Breast epithelium (tissue), 4 donors: ENCODE data around the gene ALOX15. TPM values are rescaled to one million over a fixed set of nuclear protein-coding genes. Genes with fewer than 3 reads are reported as not detected.

Source experiments
- DNase-seq, 2 donors: peaks; one replicate each; pipeline ENCODE4 v3.0.0-alpha.2; 2019; ENCODE audit warnings: low spot score in 2 of 2
- H3K27ac ChIP-seq, 2 donors: fragments of 200-600 bp; sonication (generic) in 1 of 2; one replicate each; pipeline ENCODE4 v1.5.1; 2016 to 2019; ENCODE audit warnings: mild to moderate bottlenecking in 1 of 2
- H3K27me3 ChIP-seq, 2 donors: fragments of 200-600 bp; sonication (generic) in 1 of 2; one replicate each; pipeline versions ENCODE4 v1.5.1 to v1.6.0; 2017 to 2019; ENCODE audit warnings: control low read depth in 1 of 2, mild to moderate bottlenecking in 1 of 2
- H3K36me3 ChIP-seq: fragments of 200-600 bp; one replicate; pipeline ENCODE4 v1.5.1; 2019
- H3K4me1 ChIP-seq, 2 donors: fragments of 200-600 bp; sonication (generic); one replicate each; pipeline ENCODE4 v1.5.1; 2016 to 2019; ENCODE audit warnings: control low read depth in 1 of 2
- H3K4me3 ChIP-seq, 3 donors: fragments of 200-600 bp; sonication (generic); 1 replicate in 2 of 3; 2 replicates in 1 of 3; pipeline ENCODE4 v1.5.1; 2016 to 2019; ENCODE audit warnings: mild to moderate bottlenecking in 3 of 3, moderate library complexity in 2 of 3
- H3K9me3 ChIP-seq, 2 donors: fragments of 200-600 bp; sonication (generic) in 1 of 2; one replicate each; pipeline ENCODE4 v1.5.1; 2016 to 2019; ENCODE audit warnings: control low read depth in 1 of 2
- CTCF ChIP-seq, 3 donors: fragments of 450-650 bp; IDR thresholded peaks; one replicate each; pipeline ENCODE4 v1.5.1; 2016 to 2017; ENCODE audit warnings: antibody characterized with exemption in 3 of 3, mild to moderate bottlenecking in 3 of 3, moderate library complexity in 3 of 3
- POLR2A ChIP-seq: fragments of 450-650 bp; IDR thresholded peaks from one replicate; pipeline ENCODE4 v1.6.1; 2016; ENCODE audit warnings: antibody characterized with exemption, mild to moderate bottlenecking, moderate library complexity
- POLR2AphosphoS5 ChIP-seq, 3 donors: sonication (generic); formaldehyde crosslinking; IDR thresholded peaks; one replicate each; pipeline ENCODE4 v1.6.1; 2017; ENCODE audit warnings: antibody characterized with exemption in 3 of 3
- intact Hi-C: fragments of 100-400 bp; cut with DNase I; formaldehyde crosslinking; loops from one replicate; pipeline ENCODE4 v1.15.1; 2023; ENCODE audit warnings: low total_unique reads
- total RNA-seq, 3 donors: library from RNA; depleted of rRNA; stranded (reverse); fragments of >200 nt; gene quantifications; one replicate each; pipeline ENCODE4 v1.1.0, GENCODE V29; 2016

ALOX15 gene
- total RNA-seq, 3 donors from 2014 or later: 0.98 to 47.9 TPM; not detected in 1

DNA sequence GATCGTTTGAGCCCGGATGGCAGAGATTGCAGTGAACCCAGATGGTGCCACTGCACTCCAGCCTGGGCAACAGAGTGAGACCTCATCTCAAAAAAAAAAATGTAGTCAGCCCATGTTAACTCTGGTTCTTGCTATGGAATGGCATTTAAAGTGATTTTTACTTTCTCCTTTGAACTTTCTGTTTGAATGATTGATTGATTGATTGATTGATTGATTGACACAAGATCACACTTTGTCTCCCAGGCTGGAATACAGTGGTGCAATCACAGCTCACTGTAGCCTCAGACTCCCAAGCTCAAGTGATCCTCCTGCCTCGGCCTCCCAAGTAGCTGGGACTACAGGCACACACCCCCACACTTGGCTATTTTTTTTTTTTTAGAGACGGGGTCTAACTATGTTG is 40.2 kb downstream of the ALOX15 start:
- Histone ChIP-seq H3K9me3 (no peaks in the 10 kb centered on the region), H3K4me1 (peaks cover 0 to 8% of the 10 kb centered on the region in 2 donors), H3K36me3 (no peaks in the 10 kb centered on the region), H3K27me3 (no peaks in the 10 kb centered on the region), H3K4me3 (no peak overlapping the region), H3K27ac (no peak overlapping the region)
- no peak for TF ChIP-seq CTCF (IDR thresholded peaks at IDR 0.05)
- TF ChIP-seq POLR2AphosphoS5 (IDR thresholded peaks at IDR 0.05): no peak
- no peak for TF ChIP-seq POLR2A
- DNase-seq: no peak
- intact Hi-C loops: no loop called here

GRCh38 chr17:4600563-4600962 is 40.9 kb downstream of the ALOX15 start:
- TF ChIP-seq CTCF (IDR thresholded peaks at IDR 0.05) (no peak), POLR2AphosphoS5 (IDR thresholded peaks at IDR 0.05) (no peak), POLR2A (no peak)
- no peak for DNase-seq
- Histone ChIP-seq H3K27ac (peak overlapping the region; percentile 58 to 87), H3K36me3 (no peaks in the 10 kb centered on the region), H3K27me3 (no peaks in the 10 kb centered on the region), H3K9me3 (no peaks in the 10 kb centered on the region), H3K4me3 (no peak overlapping the region), H3K4me1 (peaks cover 0 to 8% of the 10 kb centered on the region in 2 donors)
- intact Hi-C loops: no loop called here

GRCh38 chr17:4599505-4600281 is 41.8 kb downstream of the ALOX15 start:
- H3K27me3 ChIP-seq: no peaks in the 10 kb centered on the region
- H3K27ac ChIP-seq: peak overlapping the region; percentile 58 to 87
- DNase-seq: peak in 1 of 2 donors; percentile 28
- no peaks in the 10 kb centered on the region for H3K9me3 ChIP-seq
- peaks cover 0 to 8% of the 10 kb centered on the region in 2 donors for H3K4me1 ChIP-seq
- intact Hi-C loops: no loop called here
- TF ChIP-seq CTCF (IDR thresholded peaks at IDR 0.05) (no peak), POLR2AphosphoS5 (IDR thresholded peaks at IDR 0.05) (no peak), POLR2A (no peak)
- no peaks in the 10 kb centered on the region for H3K36me3 ChIP-seq
- H3K4me3 ChIP-seq: peak overlapping the region in 1 of 3 donors; percentile 46

DNA sequence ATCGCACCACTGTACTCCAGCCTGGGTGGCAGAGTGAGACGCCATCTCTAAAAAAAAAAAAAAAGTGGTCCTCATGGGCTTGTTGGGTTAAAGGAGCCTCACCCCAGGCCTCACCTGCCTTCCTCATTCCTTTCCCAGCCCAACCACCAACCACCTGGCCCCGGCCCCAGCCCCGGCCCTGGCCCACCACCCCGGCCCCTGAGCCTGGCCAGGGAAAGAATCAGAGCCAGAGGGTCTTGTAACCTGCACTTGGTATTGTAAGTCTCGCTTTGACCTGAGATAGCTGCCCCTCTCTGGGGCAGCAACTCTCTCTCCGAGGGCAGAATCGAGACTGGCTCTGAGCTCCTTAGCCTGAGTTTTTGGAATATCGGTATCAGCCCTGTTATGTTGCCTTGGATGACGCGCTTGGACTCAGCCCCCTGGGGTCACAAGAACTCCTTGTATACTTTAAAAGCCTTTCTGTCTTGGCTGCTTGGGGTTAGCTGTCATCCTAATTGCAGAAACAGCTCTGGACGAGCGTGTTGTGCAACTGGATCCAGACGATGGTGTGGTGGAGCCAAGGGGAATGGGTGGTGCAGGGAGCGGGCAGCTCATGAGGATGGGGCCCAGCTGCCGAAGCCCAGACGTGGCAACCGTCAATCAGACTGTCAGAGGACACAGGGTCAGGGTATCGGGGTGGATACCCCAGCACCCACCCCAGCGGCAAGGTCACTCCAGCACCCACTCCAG is 42.5 kb downstream of the ALOX15 start:
- DNase-seq: peak in 1 of 2 donors; percentile 31
- no peaks in the 10 kb centered on the region for H3K27me3 ChIP-seq
- TF ChIP-seq POLR2AphosphoS5 (IDR thresholded peaks at IDR 0.05): peak; percentile 35 to 60 (median 46)
- no peak for TF ChIP-seq POLR2A
- TF ChIP-seq CTCF (IDR thresholded peaks at IDR 0.05): no peak
- peak overlapping the region; percentile 65 to 87 for H3K27ac ChIP-seq
- H3K36me3 ChIP-seq: no peaks in the 10 kb centered on the region
- no peaks in the 10 kb centered on the region for H3K9me3 ChIP-seq
- H3K4me1 ChIP-seq: peaks cover 0 to 8% of the 10 kb centered on the region in 2 donors
- intact Hi-C loops: no loop called here
- peak overlapping the region in 1 of 3 donors; percentile 46 for H3K4me3 ChIP-seq

DNA sequence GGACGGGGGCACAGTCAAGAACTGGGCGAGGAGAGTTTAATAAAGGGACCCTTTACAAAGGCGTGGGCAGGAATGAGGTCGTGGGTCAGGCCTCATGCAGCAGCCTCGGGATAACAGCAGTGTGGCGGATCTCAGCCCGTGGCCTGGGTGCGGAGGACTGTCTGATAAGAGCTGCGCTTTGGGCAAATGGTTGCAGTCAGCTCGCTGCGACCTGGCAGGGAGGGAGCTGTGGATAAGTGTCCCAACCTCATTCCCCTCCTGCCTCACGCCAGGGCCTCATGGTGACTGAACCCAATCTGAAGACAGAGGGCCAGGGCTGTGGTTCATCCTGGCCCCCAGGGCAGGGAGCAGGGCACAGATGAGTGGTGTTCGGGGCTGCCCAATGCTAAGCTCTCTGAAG is 43.5 kb downstream of the ALOX15 start:
- peaks cover 0 to 8% of the 10 kb centered on the region in 2 donors for H3K4me1 ChIP-seq
- H3K9me3 ChIP-seq: no peaks in the 10 kb centered on the region
- peak overlapping the region; percentile 21 to 87 for H3K27ac ChIP-seq
- H3K36me3 ChIP-seq: no peaks in the 10 kb centered on the region
- no peaks in the 10 kb centered on the region for H3K27me3 ChIP-seq
- intact Hi-C loops: no loop called here
- no peak for TF ChIP-seq POLR2AphosphoS5 (IDR thresholded peaks at IDR 0.05)
- no peak for TF ChIP-seq CTCF (IDR thresholded peaks at IDR 0.05)
- no peak for TF ChIP-seq POLR2A
- no peak overlapping the region for H3K4me3 ChIP-seq
- no peak for DNase-seq
